CD14-positive monocyte (primary cell): ENCODE data around the gene SH2D3C. TPM values are rescaled to one million over a fixed set of nuclear protein-coding genes. Genes with fewer than 3 reads are reported as not detected.
A peak's percentile ranks its signal among the peaks of the same experiment; 100 is the strongest.

Experiments used
- DNase-seq, 3 donors: peaks; one replicate each; pipeline ENCODE4 v3.0.0-alpha.2; 2011 to 2022
- H2AFZ ChIP-seq: 2 replicates; pipeline ENCODE4 v1.6.0; 2012; ENCODE audit warnings: mild to moderate bottlenecking, low read depth, low read length, inconsistent platforms; ENCODE audit not compliant: insufficient read depth, poor library complexity, severe bottlenecking
- H3K27ac ChIP-seq, 2 donors: 1 replicate in 1 of 2; 2 replicates in 1 of 2; pipeline ENCODE4 v1.5.1; 2012 to 2013; ENCODE audit warnings: low read length in 2 of 2, control low read depth in 1 of 2, inconsistent platforms in 1 of 2, low read depth in 1 of 2, mild to moderate bottlenecking in 1 of 2
- H3K27me3 ChIP-seq, 2 donors: one replicate each; pipeline versions ENCODE4 v1.6.0 to v1.6.1; 2011 to 2013; ENCODE audit warnings: low read length in 2 of 2; ENCODE audit not compliant: control insufficient read depth in 2 of 2, insufficient read depth in 2 of 2
- H3K36me3 ChIP-seq, 2 donors: replicated peaks in 1 of 2; 1 replicate in 1 of 2; 2 replicates in 1 of 2; pipeline versions ENCODE4 v1.5.1 to v1.6.1; 2012 to 2013; ENCODE audit warnings: low read length in 2 of 2, control low read depth in 1 of 2, inconsistent platforms in 1 of 2, mild to moderate bottlenecking in 1 of 2; ENCODE audit not compliant: insufficient read depth in 2 of 2, control insufficient read depth in 1 of 2
- H3K4me1 ChIP-seq, 2 donors: 1 replicate in 1 of 2; 2 replicates in 1 of 2; pipeline versions ENCODE4 v1.5.1 to v1.6.1; 2012 to 2013; ENCODE audit warnings: low read length in 2 of 2, control low read depth in 1 of 2, inconsistent platforms in 1 of 2, mild to moderate bottlenecking in 1 of 2, moderate library complexity in 1 of 2; ENCODE audit not compliant: insufficient read depth in 2 of 2, control insufficient read depth in 1 of 2
- H3K4me2 ChIP-seq: replicated peaks from 2 replicates; pipeline ENCODE3; 2012; ENCODE audit warnings: low read length, moderate library complexity, mild to moderate bottlenecking; ENCODE audit not compliant: poor library complexity, severe bottlenecking; ENCODE audit errors: extremely low read depth
- H3K4me3 ChIP-seq, 3 experiments: fragments of 200-600 bp in 1 of 3; sonication (generic) in 1 of 3; replicated peaks in 1 of 3; 1 replicate in 2 of 3; 2 replicates in 1 of 3; pipeline ENCODE4 v1.5.1; 2011 to 2013; ENCODE audit warnings: low read length in 3 of 3, mild to moderate bottlenecking in 3 of 3, control low read depth in 2 of 3, low read depth in 2 of 3, inconsistent platforms in 1 of 3, moderate library complexity in 1 of 3
- H3K79me2 ChIP-seq: 2 replicates; pipeline ENCODE4 v1.6.0; 2012; ENCODE audit warnings: mild to moderate bottlenecking, control low read depth, inconsistent platforms, low read length, moderate library complexity; ENCODE audit not compliant: insufficient read depth
- H3K9ac ChIP-seq: 2 replicates; pipeline ENCODE4 v1.6.0; 2017; ENCODE audit warnings: low read length, mild to moderate bottlenecking; ENCODE audit not compliant: insufficient read depth, poor library complexity, severe bottlenecking
- H3K9me3 ChIP-seq, 2 donors: replicated peaks in 1 of 2; 1 replicate in 1 of 2; 2 replicates in 1 of 2; pipeline versions ENCODE4 v1.5.1 to v1.6.1; 2012 to 2013; ENCODE audit warnings: low read length in 2 of 2, control low read depth in 1 of 2; ENCODE audit not compliant: control insufficient read depth in 1 of 2, insufficient read depth in 1 of 2
- H4K20me1 ChIP-seq: 2 replicates; pipeline ENCODE4 v1.6.0; 2012; ENCODE audit warnings: mild to moderate bottlenecking, low read length, control low read depth, moderate library complexity; ENCODE audit not compliant: insufficient read depth
- H3K27ac Mint-ChIP-seq, 7 donors: one replicate each; pipeline ENCODE4 v1.8.0; 2020; ENCODE audit warnings: mild to moderate bottlenecking in 7 of 7, mixed read lengths in 7 of 7, moderate library complexity in 6 of 7, inconsistent platforms in 2 of 7
- H3K27me3 Mint-ChIP-seq, 3 donors: one replicate each; pipeline ENCODE4 v1.8.0; 2021 to 2022; ENCODE audit warnings: low read depth in 3 of 3, mild to moderate bottlenecking in 3 of 3, mixed read lengths in 3 of 3, moderate library complexity in 3 of 3, inconsistent platforms in 1 of 3
- H3K36me3 Mint-ChIP-seq, 2 donors: one replicate each; pipeline ENCODE4 v1.8.0; 2020; ENCODE audit warnings: mixed read lengths in 2 of 2, inconsistent platforms in 1 of 2, mild to moderate bottlenecking in 1 of 2
- H3K4me1 Mint-ChIP-seq: one replicate; pipeline ENCODE4 v1.8.0; 2020; ENCODE audit warnings: mild to moderate bottlenecking, mixed read lengths
- H3K4me3 Mint-ChIP-seq, 2 donors: one replicate each; pipeline ENCODE4 v1.8.0; 2020; ENCODE audit warnings: mild to moderate bottlenecking in 2 of 2, mixed read lengths in 2 of 2, moderate library complexity in 1 of 2
- H3K9me3 Mint-ChIP-seq, 7 donors: one replicate each; pipeline ENCODE4 v1.8.0; 2020 to 2022; ENCODE audit warnings: mixed read lengths in 7 of 7, mild to moderate bottlenecking in 6 of 7, moderate library complexity in 6 of 7, inconsistent platforms in 2 of 7
- CTCF ChIP-seq: fragments of 200-600 bp; IDR thresholded peaks from one replicate; pipeline ENCODE4 v1.8.0; 2022; ENCODE audit warnings: antibody characterized with exemption, mild to moderate bottlenecking
- WGBS: methylation state at CpG from one replicate; pipeline ENCODE4 v1.1.5; 2013; ENCODE audit warnings: missing lambda C conversion rate; ENCODE audit not compliant: insufficient coverage; 5-methylcytosine and 5-hydroxymethylcytosine counted together
- intact Hi-C, 2 donors: fragments of 100-400 bp; cut with micrococcal nuclease; formaldehyde crosslinking; loops; one replicate each; pipeline versions ENCODE4 v1.15.0 to v1.15.1; 2023
- polyA plus RNA-seq, 3 donors: library from polyadenylated mRNA; depleted of rRNA in 1 of 3; unstranded in 2 of 3; stranded (reverse) in 1 of 3; fragments of 300-500 nt in 2 of 3; fragments of >200 nt in 1 of 3; fragmentation: Illumina TruSeq in 2 of 3; gene quantifications; 1 replicate in 2 of 3; 2 replicates in 1 of 3; pipeline ENCODE4 v1.2.3, GENCODE V29; 2012 to 2021

The SH2D3C gene
- polyA plus RNA-seq, 3 donors, result 11.5 to 47.3 (median 20.5) TPM

- peaks cover 11 to 26% (median 14%) of the 10 kb centered on the region in 3 donors for H3K27me3 Mint-ChIP-seq
- no peak overlapping the region for H3K4me3 Mint-ChIP-seq
- H3K9me3 Mint-ChIP-seq, result peaks cover 2 to 7% (median 5%) of the 10 kb centered on the region in 7 donors
- H3K27ac ChIP-seq, result no peak overlapping the region
- H3K27ac Mint-ChIP-seq, result peak overlapping the region in 3 of 7 donors; percentile 13 to 46 (median 27)
- WGBS, result 94% methylated on average over 10 of the region's 10 CpGs
- H3K27me3 ChIP-seq, result peaks cover 0 to 2% of the 10 kb centered on the region in 2 donors
- H3K36me3 Mint-ChIP-seq, result peaks cover 2% of the 10 kb centered on the region in 2 donors
- TF ChIP-seq CTCF, result no peak
- H3K4me3 ChIP-seq, result no peak overlapping the region
- no peak for DNase-seq
- H4K20me1 ChIP-seq, result no peaks in the 10 kb centered on the region
- H3K9me3 ChIP-seq, result peaks cover 0 to 2% of the 10 kb centered on the region in 2 donors
- no peak overlapping the region for H3K4me2 ChIP-seq
- H3K36me3 ChIP-seq, result no peaks in the 10 kb centered on the region
- peaks cover 12 to 19% of the 10 kb centered on the region in 2 donors for H3K4me1 ChIP-seq
- intact Hi-C loops, result no loop called here
- peaks cover 13% of the 10 kb centered on the region for H3K4me1 Mint-ChIP-seq
- no peak overlapping the region for H2AFZ ChIP-seq
- no peaks in the 10 kb centered on the region for H3K79me2 ChIP-seq
- H3K9ac ChIP-seq, result no peak overlapping the region
These were observed 68.2 kb downstream of the SH2D3C start for GRCh38 chr9:127710204-127710783.

DNA sequence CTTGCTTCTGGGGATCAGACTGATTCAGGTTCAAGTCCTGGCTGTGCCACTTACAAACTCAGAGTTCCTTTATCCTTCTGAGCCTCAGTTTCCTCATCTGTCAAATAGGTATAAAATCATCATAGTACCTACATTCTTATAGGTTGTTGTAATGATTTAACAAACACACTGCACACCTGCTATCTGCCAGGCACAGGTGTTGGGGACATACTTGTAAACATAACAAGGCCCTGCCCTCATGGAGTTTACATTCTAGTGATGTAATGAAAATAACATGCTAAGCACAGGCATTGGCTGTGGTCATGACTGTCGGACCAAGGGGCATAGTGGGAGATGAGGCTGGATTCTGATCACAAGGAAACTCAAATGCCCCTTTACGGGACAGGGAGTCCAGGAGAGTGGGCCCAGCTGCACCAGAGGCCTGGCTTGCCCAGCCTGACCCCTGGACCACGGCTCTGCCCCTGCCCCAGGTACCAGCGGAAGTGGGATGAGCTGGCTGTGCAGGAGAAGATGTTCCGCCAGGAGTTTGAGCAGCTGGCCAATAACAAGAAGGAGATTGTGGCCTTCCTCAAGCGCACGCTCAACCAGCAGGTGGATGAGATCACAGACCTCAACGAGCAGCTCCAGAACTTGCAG, 69.4 kb downstream of the SH2D3C start:
- TF ChIP-seq CTCF, result no peak
- 99% methylated on average over 7 of the region's 8 CpGs for whole genome bisulfite sequencing
- H4K20me1 ChIP-seq, result no peaks in the 10 kb centered on the region
- no peak for DNase-seq
- Mint-ChIP-seq H3K4me3 (no peak overlapping the region), H3K27me3 (peaks cover 8 to 24% (median 13%) of the 10 kb centered on the region in 3 donors), H3K36me3 (peaks cover 2% of the 10 kb centered on the region in 2 donors), H3K4me1 (peaks cover 7% of the 10 kb centered on the region), H3K27ac (no peak overlapping the region), H3K9me3 (peaks cover 2 to 7% (median 5%) of the 10 kb centered on the region in 7 donors)
- peaks cover 0 to 2% of the 10 kb centered on the region in 2 donors for H3K9me3 ChIP-seq
- H3K4me3 ChIP-seq, result no peak overlapping the region
- no peak overlapping the region for H2AFZ ChIP-seq
- peaks cover 5 to 10% of the 10 kb centered on the region in 2 donors for H3K4me1 ChIP-seq
- no peaks in the 10 kb centered on the region for H3K79me2 ChIP-seq
- H3K4me2 ChIP-seq, result no peak overlapping the region
- no peak overlapping the region for H3K9ac ChIP-seq
- H3K36me3 ChIP-seq, result no peaks in the 10 kb centered on the region
- H3K27me3 ChIP-seq, result peaks cover 0 to 2% of the 10 kb centered on the region in 2 donors
- intact Hi-C loops, result no loop called here
- no peak overlapping the region for H3K27ac ChIP-seq
